PC-9 (cell line): ENCODE measurements around the gene SPSB3. TPM values are rescaled to one million over a fixed set of nuclear protein-coding genes. Genes with fewer than 3 reads are reported as not detected.

ENCODE experiments used
- BruUV-seq: library from RNA; stranded (reverse); fragments of 400-500 nt; replicated peaks from 2 replicates; lab custom pipeline; 2021; lab: Mats Ljungman, UMichigan
- CTCF ChIA-PET: fragments of 300-600 bp; sonication (Branson Sonifier 250); formaldehyde crosslinking; loops from one replicate; lab custom pipeline; 2022; ENCODE audit warnings: antibody characterized with exemption; lab: Charles Lee
- POLR2A ChIA-PET: fragments of 300-600 bp; sonication (Branson Sonifier 250); formaldehyde crosslinking; loops from one replicate; lab custom pipeline; 2022; ENCODE audit warnings: antibody characterized with exemption; ENCODE audit not compliant: unreplicated experiment; lab: Charles Lee
- DNase-seq, 2 experiments: peaks; one replicate each; pipeline versions ENCODE4 v3.0.0 to v3.0.0-alpha.2; 2015 to 2022; ENCODE audit warnings: mixed read lengths in 1 of 2
- H2AFZ ChIP-seq: fragments of 200-600 bp; sonication (generic); 2 replicates; pipeline ENCODE4 v1.8.1; 2017; ENCODE audit warnings: antibody characterized with exemption
- H3F3A ChIP-seq: fragments of 200-600 bp; sonication (generic); 2 replicates; pipeline ENCODE4 v1.8.1; 2017; ENCODE audit warnings: antibody characterized with exemption, mild to moderate bottlenecking, low read depth; ENCODE audit not compliant: insufficient read depth
- H3K27ac ChIP-seq: fragments of 200-600 bp; sonication (generic); 2 replicates; pipeline ENCODE4 v1.6.1; 2016; ENCODE audit warnings: mixed run types
- H3K27me3 ChIP-seq: fragments of 200-600 bp; sonication (generic); 2 replicates; pipeline ENCODE4 v1.6.1; 2016; ENCODE audit warnings: low read depth, mixed run types; ENCODE audit not compliant: insufficient read depth
- H3K36me3 ChIP-seq: fragments of 200-600 bp; sonication (generic); 2 replicates; pipeline ENCODE4 v1.6.1; 2016; ENCODE audit warnings: low read depth, mixed run types
- H3K4me1 ChIP-seq: fragments of 200-600 bp; sonication (generic); replicated peaks from 2 replicates; pipeline ENCODE4 v1.6.1; 2016; ENCODE audit warnings: mixed run types; ENCODE audit not compliant: insufficient read depth
- H3K4me2 ChIP-seq: fragments of 200-600 bp; sonication (generic); 2 replicates; pipeline ENCODE4 v1.6.1; 2017; ENCODE audit warnings: mixed run types
- H3K4me3 ChIP-seq: fragments of 200-600 bp; sonication (generic); 2 replicates; pipeline ENCODE4 v1.6.1; 2016; ENCODE audit warnings: mixed run types
- H3K79me2 ChIP-seq: fragments of 200-600 bp; sonication (generic); 2 replicates; pipeline ENCODE4 v1.6.1; 2017; ENCODE audit warnings: low read depth, mixed run types
- H3K9me2 ChIP-seq: fragments of 200-600 bp; sonication (generic); 2 replicates; pipeline ENCODE4 v1.8.1; 2017; ENCODE audit warnings: mild to moderate bottlenecking; ENCODE audit not compliant: insufficient read depth
- H3K9me3 ChIP-seq: fragments of 200-600 bp; sonication (generic); 2 replicates; pipeline ENCODE4 v1.8.1; 2016; ENCODE audit warnings: low read depth; ENCODE audit not compliant: insufficient read depth
- H4K20me1 ChIP-seq: fragments of 200-600 bp; sonication (generic); 2 replicates; pipeline ENCODE4 v1.8.1; 2017; ENCODE audit not compliant: insufficient read depth
- CTCF ChIP-seq: fragments of 200-600 bp; sonication (generic); conservative IDR thresholded peaks from 2 replicates; pipeline ENCODE4 v1.6.1; 2017; ENCODE audit warnings: mixed run types, antibody characterized with exemption, mild to moderate bottlenecking, moderate library complexity
- EZH2 ChIP-seq: fragments of 200-600 bp; sonication (generic); IDR thresholded peaks from 2 replicates; pipeline ENCODE4 v1.8.0; 2017; ENCODE audit warnings: antibody characterized with exemption, low read depth
- intact Hi-C: fragments of 100-400 bp; cut with micrococcal nuclease; formaldehyde crosslinking; loops from one replicate; pipeline ENCODE4 v1.10.0; 2022; ENCODE audit not compliant: unreplicated experiment
- total RNA-seq: library from RNA; stranded (reverse); gene quantifications from 2 replicates; pipeline ENCODE4 v1.2.3, GENCODE V29; 2021

SPSB3 gene
- total RNA-seq, 1 experiment from 2014 or later: 58.2 TPM

GRCh38 chr16:1772908-1773702 lies 9.3 kb downstream of the SPSB3 start, which contains the start of gene MRPS34:
Gene MRPS34, minus strand, starts transcription at chr16:1773134. Its CDS starts 15 bp downstream, at chr16:1773119.
- H3K27ac ChIP-seq: peak within 1 kb of the TSS; percentile 77
- POLR2A ChIA-PET: interaction anchor here (0.5 to 1.4 kb wide), 3 partner anchors 9 to 68 kb away, joined by 3 to 8 read pairs (median 5); partner anchors contain the start of genes NUBP2 and SPSB3
- DNase-seq: peak; percentile 69 to 93
- H3F3A ChIP-seq: peaks cover 38% of the 10 kb centered on the region
- intact Hi-C loops: loop anchor here (1.0 to 5.0 kb wide), 5 partner anchors 28 to 189 kb away; partner anchors contain the start of genes JPT2, MAPK8IP3 and RPS2
- H3K9me3 ChIP-seq: no peaks in the 10 kb centered on the region
- CTCF ChIA-PET: interaction anchor here (0.6 to 0.7 kb wide), 3 partner anchors 27 to 150 kb away, joined by 3 to 5 read pairs (median 3); no protein-coding TSS in a partner anchor
- peaks cover 19% of the 10 kb centered on the region for H3K4me1 ChIP-seq
- H3K9me2 ChIP-seq: no peaks in the 10 kb centered on the region
- H2AFZ ChIP-seq: peak within 1 kb of the TSS; percentile 92
- no TSS peak for BruUV-seq
- H3K36me3 ChIP-seq: 0 out of 2 replicates have a peak, but pooled peaks cover 7% of the 10 kb centered on the region
- peaks cover 39% of the 10 kb centered on the region for H3K79me2 ChIP-seq
- H4K20me1 ChIP-seq: peaks cover 25% of the 10 kb centered on the region
- H3K4me3 ChIP-seq: peak within 1 kb of the TSS; percentile 77
- peak within 1 kb of the TSS; percentile 99 for H3K4me2 ChIP-seq
- TF ChIP-seq CTCF: peak; percentile 90
- TF ChIP-seq EZH2: no peak
- H3K27me3 ChIP-seq: no peaks in the 10 kb centered on the region

GRCh38 chr16:1772362-1772907 lies 9.9 kb downstream of the SPSB3 start, which contains the start of gene EME2:
Gene EME2, plus strand, starts transcription at chr16:1772810. Its CDS starts 418 bp downstream, at chr16:1773228.
- peaks cover 22% of the 10 kb centered on the region for H4K20me1 ChIP-seq
- TF ChIP-seq EZH2 (no peak), CTCF (no peak)
- peak within 1 kb of the TSS; percentile 77 for H3K27ac ChIP-seq
- BruUV-seq: no TSS peak
- H2AFZ ChIP-seq: peak within 1 kb of the TSS; percentile 92
- POLR2A ChIA-PET: interaction anchor here (0.8 kb wide), 1 partner anchor 26 kb away, joined by 3 read pairs; no protein-coding TSS in a partner anchor
- no peaks in the 10 kb centered on the region for H3K27me3 ChIP-seq
- CTCF ChIA-PET: interaction anchor here (0.6 to 0.7 kb wide), 3 partner anchors 26 to 150 kb away, joined by 3 to 5 read pairs (median 3); no protein-coding TSS in a partner anchor
- H3K4me2 ChIP-seq: peak within 1 kb of the TSS; percentile 99
- H3K4me3 ChIP-seq: peak within 1 kb of the TSS; percentile 77
- 0 out of 2 replicates have a peak, but pooled peaks cover 5% of the 10 kb centered on the region for H3K36me3 ChIP-seq
- no peaks in the 10 kb centered on the region for H3K9me2 ChIP-seq
- intact Hi-C loops: loop anchor here (2.0 to 5.0 kb wide), 4 partner anchors 66 to 190 kb away; partner anchors contain the start of genes JPT2, MAPK8IP3 and RPS2
- peaks cover 38% of the 10 kb centered on the region for H3F3A ChIP-seq
- H3K79me2 ChIP-seq: peaks cover 39% of the 10 kb centered on the region
- peaks cover 19% of the 10 kb centered on the region for H3K4me1 ChIP-seq
- peak in 1 of 2 experiments; percentile 37 for DNase-seq
- H3K9me3 ChIP-seq: no peaks in the 10 kb centered on the region
